Panc1 (cell line): ENCODE data around the gene B4GALNT1.

Experiments used
- POLR2AphosphoS5 ChIP-seq: IDR thresholded peaks from 2 replicates; pipeline ENCODE4 v1.6.1; 2012; ENCODE audit warnings: mild to moderate bottlenecking, low read depth, low read length, moderate library complexity
- REST ChIP-seq, 2 experiments: IDR thresholded peaks; 2 replicates each; pipeline ENCODE4 v1.6.1; 2011 to 2012; ENCODE audit warnings: low read depth in 2 of 2, control low read depth in 1 of 2, low read length in 1 of 2, mild to moderate bottlenecking in 1 of 2, moderate library complexity in 1 of 2; ENCODE audit not compliant: insufficient read depth in 1 of 2
- SIN3A ChIP-seq: IDR thresholded peaks from 2 replicates; pipeline ENCODE4 v1.6.1; 2012; ENCODE audit warnings: low read depth, mild to moderate bottlenecking, low read length, moderate library complexity, borderline replicate concordance; ENCODE audit not compliant: insufficient read depth
- TF ChIP-seq, protein P1 (sequence below): fragments of 450-650 bp; IDR thresholded peaks from 2 replicates; pipeline ENCODE4 v1.5.1; 2017; ENCODE audit warnings: mild to moderate bottlenecking

DNA sequence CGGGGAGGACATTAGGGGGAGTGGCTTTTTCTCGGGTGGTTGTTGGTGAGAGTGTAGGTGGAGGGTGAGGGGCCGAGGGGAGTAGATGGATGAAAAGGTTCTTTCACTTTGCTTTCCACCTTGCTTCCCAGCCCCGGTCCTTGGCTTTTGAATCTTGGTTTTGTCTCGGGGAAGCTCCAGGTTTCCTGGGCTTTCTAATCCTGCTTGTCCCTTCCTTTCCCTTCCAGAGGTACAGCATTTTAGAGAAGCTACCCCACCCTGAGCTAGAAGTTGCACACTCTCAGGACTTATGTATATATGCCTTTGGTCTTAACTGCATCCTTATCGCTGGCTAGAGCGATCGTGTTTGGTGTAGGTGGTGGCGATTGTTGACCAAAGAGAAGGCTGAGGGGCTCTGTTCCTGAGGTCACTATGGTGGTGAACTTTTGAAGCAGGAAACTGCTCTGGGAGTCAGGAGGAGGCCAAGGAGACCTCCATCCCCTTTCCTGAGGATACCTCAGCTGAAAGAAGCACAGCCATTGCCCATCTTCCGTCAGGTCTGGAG, 41.1 kb downstream of the B4GALNT1 start:
- TF ChIP-seq, protein P1, sequence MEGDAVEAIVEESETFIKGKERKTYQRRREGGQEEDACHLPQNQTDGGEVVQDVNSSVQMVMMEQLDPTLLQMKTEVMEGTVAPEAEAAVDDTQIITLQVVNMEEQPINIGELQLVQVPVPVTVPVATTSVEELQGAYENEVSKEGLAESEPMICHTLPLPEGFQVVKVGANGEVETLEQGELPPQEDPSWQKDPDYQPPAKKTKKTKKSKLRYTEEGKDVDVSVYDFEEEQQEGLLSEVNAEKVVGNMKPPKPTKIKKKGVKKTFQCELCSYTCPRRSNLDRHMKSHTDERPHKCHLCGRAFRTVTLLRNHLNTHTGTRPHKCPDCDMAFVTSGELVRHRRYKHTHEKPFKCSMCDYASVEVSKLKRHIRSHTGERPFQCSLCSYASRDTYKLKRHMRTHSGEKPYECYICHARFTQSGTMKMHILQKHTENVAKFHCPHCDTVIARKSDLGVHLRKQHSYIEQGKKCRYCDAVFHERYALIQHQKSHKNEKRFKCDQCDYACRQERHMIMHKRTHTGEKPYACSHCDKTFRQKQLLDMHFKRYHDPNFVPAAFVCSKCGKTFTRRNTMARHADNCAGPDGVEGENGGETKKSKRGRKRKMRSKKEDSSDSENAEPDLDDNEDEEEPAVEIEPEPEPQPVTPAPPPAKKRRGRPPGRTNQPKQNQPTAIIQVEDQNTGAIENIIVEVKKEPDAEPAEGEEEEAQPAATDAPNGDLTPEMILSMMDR: no peak
- TF ChIP-seq POLR2AphosphoS5: no peak
- TF ChIP-seq REST (IDR thresholded peaks at IDR 0.05; ENCODE audit: insufficient read depth in 1 of 2, low read depth in 2 of 2, low read length in 1 of 2): no peak
- no peak for TF ChIP-seq SIN3A
